NCI-H2227 (cell line): ENCODE results near the gene RETREG3.
A peak's percentile ranks its signal among the peaks of the same experiment; 100 is the strongest.

Experiments used
- DNase-seq: peaks from one replicate; lab custom pipeline; 2025; ENCODE audit not compliant: unreplicated experiment; lab: John Stamatoyannopoulos, UW

The RETREG3 gene

DNA sequence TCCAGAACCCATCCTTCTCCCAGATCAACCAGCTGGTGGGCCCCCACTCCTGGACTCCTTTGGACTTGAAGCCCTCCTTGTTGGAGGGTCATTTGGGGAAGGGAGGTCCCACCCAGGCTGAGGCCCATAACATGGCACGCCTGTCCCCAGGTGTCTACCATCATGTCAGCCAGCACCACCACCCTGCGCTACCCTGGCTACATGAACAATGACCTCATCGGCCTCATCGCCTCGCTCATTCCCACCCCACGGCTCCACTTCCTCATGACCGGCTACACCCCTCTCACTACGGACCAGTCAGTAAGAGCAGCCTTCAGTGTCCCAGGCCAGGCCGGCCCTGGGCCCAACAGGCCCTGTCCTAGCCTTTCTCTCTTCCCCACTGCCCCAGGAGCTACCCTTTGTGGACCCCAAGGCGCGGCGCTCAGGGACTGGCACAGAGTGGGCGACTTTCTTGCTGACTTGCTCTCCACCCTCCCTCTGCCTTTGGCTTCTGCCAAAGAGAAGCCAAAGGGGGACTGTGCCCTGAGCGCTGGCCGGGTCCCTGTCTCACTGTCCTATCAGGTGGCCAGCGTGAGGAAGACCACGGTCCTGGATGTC is 4.6 kb upstream of the RETREG3 start:
- DNase-seq = no peak

- no peak for DNase-seq
Observed at GRCh38 chr17:42612013-42612412, 2.8 kb upstream of the RETREG3 start.

GRCh38 chr17:42609814-42610801 is 934 bp upstream of the RETREG3 start:
- peak; percentile 53 for DNase-seq

GRCh38 chr17:42608305-42609181 is 631 bp downstream of the RETREG3 start:
- DNase-seq = peak; percentile 35

- no peak for DNase-seq
Observed at GRCh38 chr17:42607769-42608168, 1.4 kb downstream of the RETREG3 start.

GRCh38 chr17:42603318-42603717 is 5.9 kb downstream of the RETREG3 start:
- peak; percentile 58 for DNase-seq

DNA sequence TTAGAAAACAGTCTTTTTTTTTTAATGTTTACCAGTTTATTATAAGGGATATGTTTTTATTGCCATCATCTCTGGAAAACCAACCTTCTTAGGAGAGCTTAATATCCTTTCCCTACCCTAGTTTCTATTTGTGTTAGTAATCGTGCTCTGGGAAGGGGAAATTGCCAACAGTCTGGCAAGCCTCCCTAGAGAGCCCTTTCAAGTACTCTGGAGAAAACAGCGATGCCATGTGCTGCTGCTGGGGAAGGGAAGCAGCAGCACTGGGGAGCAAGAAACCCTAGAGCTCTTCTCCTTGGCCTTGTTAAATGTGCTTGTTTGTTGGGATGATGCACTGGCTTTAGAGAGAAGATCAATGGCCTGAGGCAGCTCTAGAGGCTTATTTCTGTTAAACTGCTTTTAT is 10.3 kb downstream of the RETREG3 start:
- DNase-seq = peak; percentile 19

- no peak for DNase-seq
Observed at GRCh38 chr17:42596386-42596785, 12.8 kb downstream of the RETREG3 start.

DNA sequence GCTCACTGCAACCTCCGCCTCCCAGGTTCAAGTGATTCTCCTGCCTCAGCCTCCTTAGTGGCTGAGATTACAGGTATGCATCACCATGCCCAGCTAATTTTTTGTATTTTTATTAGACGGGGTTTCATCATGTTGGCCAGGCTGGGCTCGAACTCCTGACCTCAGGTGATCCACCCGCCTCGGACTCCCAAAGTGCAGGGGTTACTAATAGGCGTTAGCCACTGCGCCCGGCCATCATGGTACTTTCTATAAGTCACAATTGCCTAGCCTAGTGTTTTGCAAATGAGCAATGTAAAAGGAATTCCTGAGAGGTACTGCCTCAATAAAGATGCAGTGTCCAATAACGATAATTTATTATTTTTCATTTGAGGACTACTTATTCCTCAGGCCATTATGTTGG is 17.8 kb downstream of the RETREG3 start:
- no peak for DNase-seq

- DNase-seq = no peak
Observed at GRCh38 chr17:42590886-42591285, 18.3 kb downstream of the RETREG3 start.

DNA sequence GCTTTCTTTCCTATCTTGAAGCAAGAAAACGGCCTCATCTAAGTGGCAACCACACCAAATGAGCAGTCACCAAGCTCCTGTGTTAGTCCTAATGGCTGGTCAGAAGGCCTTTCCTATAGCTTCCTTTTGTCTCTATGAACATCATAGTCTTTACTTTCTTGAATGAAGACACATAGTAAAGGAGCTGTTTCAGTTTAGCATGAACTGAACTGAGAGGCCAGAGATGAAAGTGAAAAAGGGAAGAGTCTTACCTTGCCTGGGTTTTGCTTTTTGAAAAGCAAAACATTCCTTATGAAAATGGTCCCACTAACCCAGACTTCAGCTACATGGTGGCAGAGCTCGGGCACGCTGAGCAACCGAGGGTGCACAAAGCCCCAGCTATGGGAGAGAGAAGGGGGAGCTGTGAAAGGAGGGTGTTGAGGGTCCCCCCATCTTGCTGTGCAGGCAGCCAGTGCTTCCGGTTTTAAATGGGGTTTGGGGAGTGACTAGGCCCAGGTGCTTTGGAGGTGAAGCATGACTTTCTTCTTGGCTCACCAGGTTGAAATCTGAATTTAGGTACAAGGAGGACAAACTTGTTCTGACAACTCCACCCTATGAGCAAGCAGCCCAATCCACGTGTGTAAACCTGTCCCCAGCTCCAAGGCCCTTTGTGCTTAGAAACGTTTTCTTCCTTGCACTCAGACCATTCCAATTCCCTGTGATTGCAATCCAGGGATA is 22.5 kb downstream of the RETREG3 start:
- DNase-seq = no peak

DNA sequence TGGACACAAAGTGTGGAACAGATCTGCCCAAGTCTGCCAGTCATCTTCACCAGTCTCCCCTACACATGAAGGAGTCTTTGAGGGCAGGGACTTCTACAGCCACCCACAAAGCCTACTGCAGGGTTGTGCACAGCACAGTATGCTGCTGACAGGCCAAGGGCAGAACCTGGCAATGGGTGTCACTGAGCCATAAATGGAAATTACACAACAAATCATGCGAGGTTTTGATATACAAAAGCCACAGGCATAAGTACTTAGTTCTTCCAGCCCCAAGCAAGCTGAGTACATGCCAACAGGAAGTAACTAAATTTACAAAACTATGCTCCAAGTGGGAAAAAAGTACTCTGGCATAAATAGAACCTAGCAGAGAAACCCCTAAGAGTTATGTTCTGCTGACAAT is 23.8 kb downstream of the RETREG3 start:
- DNase-seq = no peak

DNA sequence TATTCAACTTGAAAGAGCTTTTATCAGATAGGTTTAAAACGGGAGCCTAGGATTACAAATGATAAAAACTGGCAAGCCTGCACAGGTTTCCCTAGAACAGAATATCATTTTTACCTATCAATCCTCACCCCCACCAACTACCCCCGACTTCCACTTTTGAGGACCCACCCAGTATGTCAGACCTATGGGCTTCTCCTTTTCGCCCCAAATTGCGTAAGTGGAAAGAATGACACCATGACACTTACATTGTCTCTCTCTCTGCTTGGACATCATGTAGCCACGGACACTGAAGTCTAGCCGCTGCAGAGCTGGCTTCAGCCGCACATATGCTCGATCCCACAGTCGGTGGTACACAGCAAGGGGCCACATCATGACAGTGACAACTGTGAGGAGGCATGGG is 24.3 kb downstream of the RETREG3 start:
- no peak for DNase-seq

DNA sequence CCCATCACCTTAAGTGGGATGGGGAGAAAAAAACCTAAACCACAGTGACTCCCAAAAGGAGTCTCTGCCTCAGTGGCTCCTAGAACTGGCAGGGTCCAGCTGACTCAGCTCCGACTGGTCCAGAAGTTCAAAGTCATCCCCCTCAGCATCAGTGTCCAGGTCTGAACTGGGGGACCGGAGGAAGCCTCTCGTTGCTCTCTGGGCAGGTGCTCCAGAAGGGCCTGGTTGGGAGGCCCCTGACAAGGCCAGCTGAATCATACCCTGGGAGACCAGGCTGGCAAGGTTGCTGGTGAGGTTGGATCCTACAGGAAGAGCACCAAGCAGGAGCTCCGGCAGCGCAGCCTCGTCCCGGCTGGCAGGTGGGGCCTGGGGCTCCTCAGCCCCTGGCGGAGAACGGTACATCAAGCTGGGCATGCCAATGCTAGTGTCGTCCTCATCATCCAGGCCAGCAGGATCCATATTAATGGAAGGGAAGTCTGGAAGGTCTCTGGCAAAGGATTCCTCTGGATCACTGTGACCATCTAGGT is 27.4 kb downstream of the RETREG3 start:
- no peak for DNase-seq

GRCh38 chr17:42579794-42580551 is 29.2 kb downstream of the RETREG3 start:
- DNase-seq = no peak

- DNase-seq = peak; percentile 85
Observed at GRCh38 chr17:42578282-42578869, 30.8 kb downstream of the RETREG3 start.

GRCh38 chr17:42577532-42578281 is 31.5 kb downstream of the RETREG3 start, which contains the start of gene PSMC3IP:
Gene PSMC3IP, minus strand, starts transcription at chr17:42577729. Its CDS starts 43 bp downstream, at chr17:42577686.
- peak; percentile 96 for DNase-seq

DNA sequence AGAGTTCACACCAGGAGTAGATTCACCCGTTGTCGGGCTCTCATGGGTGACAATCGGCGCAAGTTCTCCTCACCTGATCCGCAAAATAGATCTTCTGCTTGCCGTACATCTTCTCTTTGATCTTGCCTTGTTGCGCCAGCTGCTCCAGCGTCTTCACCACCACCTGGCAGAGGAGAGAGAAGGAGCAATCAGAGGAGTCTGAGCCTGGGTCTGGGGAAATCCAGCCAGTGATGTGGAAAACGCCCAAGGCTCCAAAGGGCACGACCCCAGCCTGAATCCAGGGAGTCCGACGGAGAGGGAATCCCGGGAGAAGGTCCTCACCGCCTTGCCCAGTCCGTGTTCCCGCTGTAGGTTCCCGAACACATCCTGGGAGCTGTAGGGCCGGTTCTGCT is 32.0 kb downstream of the RETREG3 start:
- no peak for DNase-seq

- no peak for DNase-seq
Observed at GRCh38 chr17:42574463-42574862, 34.7 kb downstream of the RETREG3 start.
